GM12801 (cell line): ENCODE data around the gene KIAA1755.

Experiments
- TF ChIP-seq, protein P1 (sequence below): IDR thresholded peaks from one replicate; pipeline ENCODE4 v1.5.1; 2011; ENCODE audit warnings: control low read depth; ENCODE audit not compliant: insufficient read length; ENCODE audit errors: extremely low read depth

KIAA1755 gene

DNA sequence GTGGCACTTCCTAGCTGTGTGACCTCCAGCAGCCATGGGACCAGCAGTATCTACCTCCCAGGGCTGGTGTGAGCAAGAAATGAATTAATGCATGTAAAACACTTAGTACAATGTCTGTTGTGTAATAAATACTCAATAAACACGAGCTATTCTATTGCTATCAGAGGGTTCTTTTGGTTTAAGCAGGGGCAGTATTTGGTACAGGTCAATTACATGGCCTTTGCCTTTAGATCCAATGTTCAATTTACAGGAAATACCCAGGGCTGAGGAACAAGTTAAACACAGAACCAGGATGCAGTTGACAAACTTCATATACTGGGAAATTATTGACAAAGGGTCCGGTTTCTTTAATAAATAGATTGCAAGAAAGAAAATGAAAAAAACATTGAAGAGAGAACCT lies 98.4 kb downstream of the KIAA1755 start:
- TF ChIP-seq, protein P1, sequence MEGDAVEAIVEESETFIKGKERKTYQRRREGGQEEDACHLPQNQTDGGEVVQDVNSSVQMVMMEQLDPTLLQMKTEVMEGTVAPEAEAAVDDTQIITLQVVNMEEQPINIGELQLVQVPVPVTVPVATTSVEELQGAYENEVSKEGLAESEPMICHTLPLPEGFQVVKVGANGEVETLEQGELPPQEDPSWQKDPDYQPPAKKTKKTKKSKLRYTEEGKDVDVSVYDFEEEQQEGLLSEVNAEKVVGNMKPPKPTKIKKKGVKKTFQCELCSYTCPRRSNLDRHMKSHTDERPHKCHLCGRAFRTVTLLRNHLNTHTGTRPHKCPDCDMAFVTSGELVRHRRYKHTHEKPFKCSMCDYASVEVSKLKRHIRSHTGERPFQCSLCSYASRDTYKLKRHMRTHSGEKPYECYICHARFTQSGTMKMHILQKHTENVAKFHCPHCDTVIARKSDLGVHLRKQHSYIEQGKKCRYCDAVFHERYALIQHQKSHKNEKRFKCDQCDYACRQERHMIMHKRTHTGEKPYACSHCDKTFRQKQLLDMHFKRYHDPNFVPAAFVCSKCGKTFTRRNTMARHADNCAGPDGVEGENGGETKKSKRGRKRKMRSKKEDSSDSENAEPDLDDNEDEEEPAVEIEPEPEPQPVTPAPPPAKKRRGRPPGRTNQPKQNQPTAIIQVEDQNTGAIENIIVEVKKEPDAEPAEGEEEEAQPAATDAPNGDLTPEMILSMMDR: no peak

GRCh38 chr20:38161412-38161774 lies 99.1 kb downstream of the KIAA1755 start:
- TF ChIP-seq, protein P1: no peak
